IMR-90 (cell line): ENCODE data around the gene CBX8. TPM values are rescaled to one million over a fixed set of nuclear protein-coding genes. Genes with fewer than 3 reads are reported as not detected.

Experiments
- ATAC-seq: fragments of 200-7000 bp; cut with Tn5 transposase; 2 replicates; pipeline ENCODE4 v1.9.1; 2020; ENCODE audit warnings: low read depth, mild to moderate bottlenecking, moderate library complexity
- BruUV-seq: library from RNA; stranded (reverse); fragments of 400-500 nt; replicated peaks from 2 replicates; lab custom pipeline; 2021; lab: Mats Ljungman, UMichigan
- CTCF ChIA-PET: fragments of 300-600 bp; formaldehyde crosslinking; extraction: SDS; loops from one replicate; lab custom pipeline; 2021; ENCODE audit warnings: antibody characterized with exemption; lab: Yijun Ruan, JAX
- POLR2A ChIA-PET: fragments of 300-600 bp; sonication (Branson Sonifier 250); formaldehyde crosslinking; loops from one replicate; lab custom pipeline; 2022; ENCODE audit warnings: antibody characterized with exemption; ENCODE audit not compliant: unreplicated experiment; lab: Charles Lee
- DNase-seq: peaks from one replicate; pipeline ENCODE4 v3.0.0; 2013
- H2AFZ ChIP-seq: replicated peaks from 2 replicates; pipeline ENCODE3; 2013; ENCODE audit warnings: low read length, mild to moderate bottlenecking; ENCODE audit not compliant: poor library complexity
- H2AK5ac ChIP-seq: 2 replicates; pipeline ENCODE4 v1.6.1; 2013; ENCODE audit warnings: low read depth, low read length, inconsistent platforms
- H2AK9ac ChIP-seq: replicated peaks from 2 replicates; pipeline ENCODE3; 2013; ENCODE audit warnings: mild to moderate bottlenecking, low read depth, low read length, moderate library complexity; ENCODE audit not compliant: poor library complexity
- H2BK120ac ChIP-seq: 2 replicates; pipeline ENCODE4 v1.6.1; 2013; ENCODE audit warnings: low read depth, low read length, inconsistent platforms
- H2BK15ac ChIP-seq: 3 replicates; pipeline ENCODE4 v1.6.1; 2013; ENCODE audit warnings: low read depth, low read length, inconsistent platforms
- H2BK20ac ChIP-seq: 2 replicates; pipeline ENCODE4 v1.6.1; 2013; ENCODE audit warnings: low read depth, mild to moderate bottlenecking, inconsistent platforms, low read length, moderate library complexity
- H2BK5ac ChIP-seq: 2 replicates; pipeline ENCODE4 v1.6.1; 2013; ENCODE audit warnings: mild to moderate bottlenecking, low read depth, low read length, inconsistent platforms; ENCODE audit not compliant: poor library complexity, severe bottlenecking
- H3K14ac ChIP-seq: replicated peaks from 2 replicates; pipeline ENCODE4 v1.6.1; 2013; ENCODE audit warnings: low read depth, low read length, inconsistent platforms
- H3K18ac ChIP-seq: 2 replicates; pipeline ENCODE4 v1.6.1; 2013; ENCODE audit warnings: low read depth, low read length, control low read depth
- H3K23ac ChIP-seq: 2 replicates; pipeline ENCODE4 v1.6.1; 2013; ENCODE audit warnings: low read depth, low read length, inconsistent platforms
- H3K27ac ChIP-seq: 2 replicates; pipeline ENCODE4 v1.5.1; 2013; ENCODE audit warnings: mild to moderate bottlenecking, control low read depth, low read length; ENCODE audit not compliant: insufficient read depth
- H3K27me3 ChIP-seq: 2 replicates; pipeline ENCODE4 v1.6.1; 2013; ENCODE audit warnings: low read length; ENCODE audit not compliant: control insufficient read depth, insufficient read depth
- H3K36me3 ChIP-seq: 2 replicates; pipeline ENCODE4 v1.6.1; 2013; ENCODE audit warnings: low read length, mixed read lengths; ENCODE audit not compliant: control insufficient read depth, insufficient read depth
- H3K4ac ChIP-seq: 2 replicates; pipeline ENCODE4 v1.6.1; 2013; ENCODE audit warnings: low read depth, low read length, inconsistent platforms
- H3K4me1 ChIP-seq: 2 replicates; pipeline ENCODE4 v1.6.1; 2013; ENCODE audit warnings: low read length, mixed read lengths; ENCODE audit not compliant: control insufficient read depth, insufficient read depth
- H3K4me2 ChIP-seq: 2 replicates; pipeline ENCODE4 v1.6.1; 2013; ENCODE audit warnings: low read depth, mild to moderate bottlenecking, control low read depth, low read length, moderate library complexity
- H3K4me3 ChIP-seq: 2 replicates; pipeline ENCODE4 v1.5.1; 2013; ENCODE audit warnings: low read depth, mild to moderate bottlenecking, control low read depth, low read length, moderate library complexity; ENCODE audit not compliant: insufficient read depth
- H3K56ac ChIP-seq: 2 replicates; pipeline ENCODE4 v1.6.1; 2013; ENCODE audit warnings: low read length, inconsistent platforms; ENCODE audit not compliant: insufficient read depth; ENCODE audit errors: extremely low read depth
- H3K79me1 ChIP-seq, 2 experiments: 2 replicates each; pipeline ENCODE4 v1.6.1; 2013; ENCODE audit warnings: low read length in 2 of 2, inconsistent platforms in 1 of 2, low read depth in 1 of 2
- H3K9ac ChIP-seq: 2 replicates; pipeline ENCODE4 v1.6.1; 2013; ENCODE audit warnings: low read depth, low read length, control low read depth
- H3K9me1 ChIP-seq: 2 replicates; pipeline ENCODE4 v1.6.1; 2013; ENCODE audit warnings: low read length, inconsistent platforms; ENCODE audit not compliant: insufficient read depth
- H3K9me3 ChIP-seq: 2 replicates; pipeline ENCODE4 v1.6.1; 2013; ENCODE audit warnings: low read length; ENCODE audit not compliant: control insufficient read depth, insufficient read depth
- H4K20me1 ChIP-seq: 2 replicates; pipeline ENCODE4 v1.6.1; 2013; ENCODE audit warnings: low read length, inconsistent platforms; ENCODE audit not compliant: insufficient read depth
- H4K5ac ChIP-seq: 2 replicates; pipeline ENCODE4 v1.6.1; 2013; ENCODE audit warnings: mild to moderate bottlenecking, low read depth, low read length, control low read depth
- H4K8ac ChIP-seq, 2 experiments: 2 replicates each; pipeline ENCODE4 v1.6.1; 2013; ENCODE audit warnings: low read depth in 2 of 2, low read length in 2 of 2, control low read depth in 1 of 2, inconsistent platforms in 1 of 2
- H4K91ac ChIP-seq: 2 replicates; pipeline ENCODE4 v1.6.1; 2013; ENCODE audit warnings: low read depth, low read length, inconsistent platforms; ENCODE audit not compliant: insufficient read depth
- NFE2L2 ChIP-seq: fragments of 150-350 bp; IDR thresholded peaks from 2 replicates; pipeline ENCODE4 v1.6.1; 2016; ENCODE audit warnings: low read depth, mild to moderate bottlenecking, low read length
- WGBS, 2 experiments: methylation state at CpG; one replicate each; pipeline versions ENCODE4 v1.1.5 to v1.1.7; 2013; ENCODE audit warnings: missing lambda C conversion rate in 2 of 2; ENCODE audit not compliant: insufficient read length in 1 of 2; ENCODE audit errors: extremely low coverage in 2 of 2; 5-methylcytosine and 5-hydroxymethylcytosine counted together
- dilution Hi-C: fragments of 300-500 bp; cut with HindIII; formaldehyde crosslinking; loops from one replicate; pipeline ENCODE4 v1.14.3; 2018; ENCODE audit warnings: low sequenced_read_pairs; ENCODE audit not compliant: unreplicated experiment
- in situ Hi-C: fragments of 300-500 bp; cut with MboI; formaldehyde crosslinking; loops from 3 replicates; pipeline ENCODE4 v1.14.3; 2019; ENCODE audit warnings: low sequenced_read_pairs, inconsistent platforms, mixed read lengths
- intact Hi-C: fragments of 100-400 bp; cut with micrococcal nuclease; formaldehyde crosslinking; loops from 2 replicates; pipeline ENCODE4 v1.10.0; 2022
- polyA plus RNA-seq, 3 experiments: library from polyadenylated mRNA; depleted of rRNA; stranded (reverse); fragments of >200 nt; gene quantifications; 2 replicates each; pipeline ENCODE4 v1.2.3, GENCODE V29; 2012; ENCODE audit warnings: low replicate concordance in 1 of 3
- total RNA-seq: library from RNA; depleted of rRNA; stranded (reverse); fragments of >200 nt; gene quantifications from 2 replicates; pipeline ENCODE4 v1.2.3, GENCODE V29; 2012

The CBX8 gene
- total and polyA plus RNA-seq, 2 of the 4 experiments (the other 2 are of a cell fraction) = 3.2 to 5.4 TPM

GRCh38 chr17:79830763-79831264 lies 33.9 kb upstream of the CBX8 start:
- BruUV-seq = no TSS peak

More at GRCh38 chr17:79830763-79831264, 33.9 kb upstream of the CBX8 start:
- Histone ChIP-seq H2BK120ac (no peak overlapping the region), H4K8ac (no peak overlapping the region), H2BK15ac (no peak overlapping the region), H2BK20ac (no peak overlapping the region), H3K9ac (no peak overlapping the region), H3K27ac (no peak overlapping the region), H3K79me1 (peaks cover 0 to 27% of the 10 kb centered on the region in 2 experiments), H3K36me3 (peaks cover 21% of the 10 kb centered on the region; the same call in 1 of the 2 replicates), H3K23ac (no peak overlapping the region), H4K5ac (no peak overlapping the region), H2AK5ac (peak overlapping the region; percentile 48; the same call in 1 of the 2 replicates), H3K14ac (no peak overlapping the region), H4K91ac (no peak overlapping the region), H3K4me3 (no peak overlapping the region), H2BK5ac (no peak overlapping the region), H3K27me3 (no peaks in the 10 kb centered on the region), H3K56ac (no peak overlapping the region), H3K4me1 (peaks cover 14% of the 10 kb centered on the region), H2AFZ (no peak overlapping the region), H3K4me2 (no peak overlapping the region), H3K18ac (no peak overlapping the region), H3K9me1 (peaks cover 18% of the 10 kb centered on the region), H2AK9ac (peak overlapping the region; percentile 48), H4K20me1 (peaks cover 32% of the 10 kb centered on the region), H3K4ac (no peak overlapping the region), H3K9me3 (no peaks in the 10 kb centered on the region)
- ChIA-PET POLR2A (interaction anchor here (0.6 kb wide), 1 partner anchor 8 kb away, joined by 6 read pairs; the partner anchor contains the start of gene CBX4), CTCF (no interaction called here)
- WGBS, 2 experiments = 93% methylated on average over 3 of the region's 8 CpGs; no CpG with 5 or more reads in 1 of the 2 experiments
- intact Hi-C loops = no loop called here
- TF ChIP-seq NFE2L2 = no peak
- dilution Hi-C loops = no loop called here
- no peak for ATAC-seq
- in situ Hi-C loops = no loop called here
- DNase-seq = no peak
